HepG2 (cell line): ENCODE results near the gene TEFM. TPM values are rescaled to one million over a fixed set of nuclear protein-coding genes. Genes with fewer than 3 reads are reported as not detected.

Experiments used
- CTCF ChIP-seq: sonication (generic); formaldehyde crosslinking; IDR thresholded peaks from 2 replicates; pipeline ENCODE4 v1.5.0; 2020; ENCODE audit warnings: mild to moderate bottlenecking, missing genetic modification reagents, moderate library complexity
- HMGXB3 ChIP-seq: sonication (generic); formaldehyde crosslinking; IDR thresholded peaks from 2 replicates; pipeline ENCODE4 v1.4.0; 2020; ENCODE audit warnings: missing genetic modification reagents, borderline replicate concordance
- NR2F2 ChIP-seq: IDR thresholded peaks from 2 replicates; pipeline ENCODE4 v1.6.1; 2012; ENCODE audit warnings: low read depth, inconsistent platforms, borderline replicate concordance
- PREB ChIP-seq: sonication (generic); formaldehyde crosslinking; IDR thresholded peaks from 2 replicates; pipeline ENCODE4 v1.4.0; 2020; ENCODE audit warnings: missing genetic modification reagents
- PRMT3 ChIP-seq: sonication (generic); formaldehyde crosslinking; IDR thresholded peaks from 2 replicates; pipeline ENCODE4 v1.8.1; 2022; ENCODE audit warnings: low read depth, mild to moderate bottlenecking, moderate library complexity, missing genetic modification reagents, borderline replicate concordance
- PTBP1 ChIP-seq: fragments of 200-400 bp; formaldehyde crosslinking; IDR thresholded peaks from 2 replicates; pipeline ENCODE4 v1.6.1; 2018; ENCODE audit warnings: low read length, low read depth; ENCODE audit not compliant: poor library complexity, severe bottlenecking
- RCOR2 ChIP-seq: IDR thresholded peaks from 2 replicates; pipeline ENCODE4 v1.6.1; 2016; ENCODE audit warnings: missing biosample characterization, missing genetic modification reagents
- RFX1 ChIP-seq: fragments of 450-650 bp; IDR thresholded peaks from 2 replicates; pipeline ENCODE4 v1.6.1; 2017
- ZBED4 ChIP-seq: sonication (generic); formaldehyde crosslinking; IDR thresholded peaks from 2 replicates; pipeline ENCODE4 v1.4.0; 2020; ENCODE audit warnings: missing genetic modification reagents, borderline replicate concordance
- ZNF136 ChIP-seq: sonication (generic); formaldehyde crosslinking; IDR thresholded peaks from 2 replicates; pipeline ENCODE4 v1.8.1; 2022; ENCODE audit warnings: low read depth, mild to moderate bottlenecking, moderate library complexity, missing genetic modification reagents
- ZNF512 ChIP-seq: sonication (generic); formaldehyde crosslinking; IDR thresholded peaks from 2 replicates; pipeline ENCODE4 v1.4.0; 2020; ENCODE audit warnings: mild to moderate bottlenecking, missing genetic modification reagents
- ZNF75D ChIP-seq: sonication (generic); formaldehyde crosslinking; IDR thresholded peaks from 2 replicates; pipeline ENCODE4 v1.8.1; 2023; ENCODE audit warnings: missing genetic modification reagents, mild to moderate bottlenecking, borderline replicate concordance
- ZNF773 ChIP-seq: sonication (generic); formaldehyde crosslinking; IDR thresholded peaks from 2 replicates; pipeline ENCODE4 v1.4.0; 2020; ENCODE audit warnings: missing genetic modification reagents, borderline replicate concordance
- polyA plus RNA-seq, 8 experiments: library from polyadenylated mRNA; depleted of rRNA in 3 of 8; stranded (reverse) in 7 of 8; unstranded in 1 of 8; fragments of >200 nt; fragmentation: Illumina TruSeq in 4 of 8; extraction: Trizol in 4 of 8; gene quantifications; 2 replicates each; pipeline versions ENCODE4 v1.2.1 to v1.2.3, GENCODE V29; 2011 to 2016; ENCODE audit warnings: low read depth in 4 of 8, missing spikeins in 1 of 8, mixed read lengths in 1 of 8; ENCODE audit not compliant: insufficient read depth in 1 of 8
- total RNA-seq, 5 experiments: library from RNA; depleted of rRNA; stranded (reverse); fragments of >200 nt; fragmentation: Illumina TruSeq; extraction: Trizol; gene quantifications; 2 replicates each; pipeline ENCODE4 v1.2.3, GENCODE V29; 2016; ENCODE audit warnings: low read depth in 1 of 5

TEFM gene
- total and polyA plus RNA-seq, 2 of the 13 experiments (the other 11 are each of a cell fraction or from before 2014, with no cell fraction given): 7.0 to 20.0 TPM

GRCh38 chr17:30906101-30906911 is at the start of gene TEFM (continued):
- TF ChIP-seq ZBED4 (peak; percentile 91; the same call in 1 of the 2 replicates), PREB (no peak), HMGXB3 (CRISPR knock-in tag) (peak; percentile 88), RFX1 (no peak), RCOR2 (CRISPR knock-in tag) (no peak), ZNF512 (CRISPR knock-in tag) (no peak), ZNF773 (CRISPR knock-in tag) (0 out of 2 replicates have a peak, but pooled peaks have one; percentile 73), NR2F2 (no peak; the same call in 1 of the 2 replicates), CTCF (0 out of 2 replicates have a peak, but pooled peaks have one; percentile 37), ZNF136 (CRISPR knock-in tag) (peak; percentile 68; the same call in 1 of the 2 replicates), PRMT3 (CRISPR knock-in tag) (no peak), ZNF75D (CRISPR knock-in tag) (0 out of 2 replicates have a peak, but pooled peaks have one; percentile 53), PTBP1 (peak; percentile 81)
